Suprapubic skin (tissue), 4 donors: Measurements from ENCODE around the gene ADAMTS2. TPM values are rescaled to one million over a fixed set of nuclear protein-coding genes. Genes with fewer than 3 reads are reported as not detected.

Experiments used
- DNase-seq, 2 donors: peaks; one replicate each; pipeline ENCODE4 v3.0.0-alpha.2; 2019; ENCODE audit warnings: low spot score in 2 of 2
- H3K27ac ChIP-seq: fragments of 200-600 bp; sonication (generic); one replicate; pipeline ENCODE4 v1.5.1; 2019
- H3K27me3 ChIP-seq: fragments of 200-600 bp; sonication (generic); one replicate; pipeline ENCODE4 v1.5.1; 2019
- H3K36me3 ChIP-seq: fragments of 200-600 bp; sonication (generic); one replicate; pipeline ENCODE4 v1.5.1; 2019
- H3K4me1 ChIP-seq: fragments of 200-600 bp; sonication (generic); one replicate; pipeline ENCODE4 v1.5.1; 2019
- H3K4me3 ChIP-seq: fragments of 200-600 bp; sonication (generic); one replicate; pipeline ENCODE4 v1.5.1; 2019; ENCODE audit warnings: mild to moderate bottlenecking
- H3K9me3 ChIP-seq: fragments of 200-600 bp; sonication (generic); one replicate; pipeline ENCODE4 v1.5.1; 2019
- EP300 ChIP-seq: sonication (generic); formaldehyde crosslinking; IDR thresholded peaks from one replicate; pipeline ENCODE4 v1.6.1; 2017; ENCODE audit warnings: antibody characterized with exemption
- POLR2A ChIP-seq, 2 donors: fragments of 450-650 bp; IDR thresholded peaks; one replicate each; pipeline ENCODE4 v1.6.1; 2017; ENCODE audit warnings: antibody characterized with exemption in 2 of 2, mild to moderate bottlenecking in 2 of 2, moderate library complexity in 2 of 2
- POLR2AphosphoS5 ChIP-seq, 3 donors: sonication (generic); formaldehyde crosslinking; IDR thresholded peaks; one replicate each; pipeline ENCODE4 v1.6.1; 2017; ENCODE audit warnings: antibody characterized with exemption in 3 of 3
- WGBS: methylation state at CpG from one replicate; pipeline ENCODE4 v1.1.5; 2018; 5-methylcytosine and 5-hydroxymethylcytosine counted together
- total RNA-seq, 4 donors: library from RNA; depleted of rRNA; stranded (reverse); fragments of >200 nt; gene quantifications; one replicate each; pipeline ENCODE4 v1.1.0, GENCODE V29; 2016
- TF ChIP-seq, protein P1 (sequence below), 2 donors: fragments of 200-600 bp in 1 of 2; fragments of 450-650 bp in 1 of 2; sonication (generic) in 1 of 2; IDR thresholded peaks; one replicate each; pipeline ENCODE4 v1.5.1; 2016 to 2019; ENCODE audit warnings: antibody characterized with exemption in 2 of 2, mild to moderate bottlenecking in 1 of 2, moderate library complexity in 1 of 2

Gene ADAMTS2
- total RNA-seq, 4 donors from 2014 or later: 3.1 to 5.5 (median 4.3) TPM

GRCh38 chr5:179281694-179282093 is 63.6 kb downstream of the ADAMTS2 start:
- H3K27me3 ChIP-seq: no peaks in the 10 kb centered on the region
- H3K4me3 ChIP-seq: no peak overlapping the region
- peak in 1 of 2 donors; percentile 8 for DNase-seq
- no peak for TF ChIP-seq EP300
- TF ChIP-seq, protein P1, sequence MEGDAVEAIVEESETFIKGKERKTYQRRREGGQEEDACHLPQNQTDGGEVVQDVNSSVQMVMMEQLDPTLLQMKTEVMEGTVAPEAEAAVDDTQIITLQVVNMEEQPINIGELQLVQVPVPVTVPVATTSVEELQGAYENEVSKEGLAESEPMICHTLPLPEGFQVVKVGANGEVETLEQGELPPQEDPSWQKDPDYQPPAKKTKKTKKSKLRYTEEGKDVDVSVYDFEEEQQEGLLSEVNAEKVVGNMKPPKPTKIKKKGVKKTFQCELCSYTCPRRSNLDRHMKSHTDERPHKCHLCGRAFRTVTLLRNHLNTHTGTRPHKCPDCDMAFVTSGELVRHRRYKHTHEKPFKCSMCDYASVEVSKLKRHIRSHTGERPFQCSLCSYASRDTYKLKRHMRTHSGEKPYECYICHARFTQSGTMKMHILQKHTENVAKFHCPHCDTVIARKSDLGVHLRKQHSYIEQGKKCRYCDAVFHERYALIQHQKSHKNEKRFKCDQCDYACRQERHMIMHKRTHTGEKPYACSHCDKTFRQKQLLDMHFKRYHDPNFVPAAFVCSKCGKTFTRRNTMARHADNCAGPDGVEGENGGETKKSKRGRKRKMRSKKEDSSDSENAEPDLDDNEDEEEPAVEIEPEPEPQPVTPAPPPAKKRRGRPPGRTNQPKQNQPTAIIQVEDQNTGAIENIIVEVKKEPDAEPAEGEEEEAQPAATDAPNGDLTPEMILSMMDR (IDR thresholded peaks at IDR 0.05): no peak
- TF ChIP-seq POLR2AphosphoS5 (IDR thresholded peaks at IDR 0.05): no peak
- TF ChIP-seq POLR2A (IDR thresholded peaks at IDR 0.05): no peak
- H3K27ac ChIP-seq: no peak overlapping the region
- no peaks in the 10 kb centered on the region for H3K9me3 ChIP-seq
- H3K36me3 ChIP-seq: no peaks in the 10 kb centered on the region
- 100% methylated on average over 1 of the region's 1 CpG for WGBS
- H3K4me1 ChIP-seq: peaks cover 2% of the 10 kb centered on the region

- no peak overlapping the region for H3K27ac ChIP-seq
- H3K27me3 ChIP-seq: no peaks in the 10 kb centered on the region
- 93% methylated on average over 7 of the region's 8 CpGs for WGBS
- no peak overlapping the region for H3K4me3 ChIP-seq
- TF ChIP-seq POLR2AphosphoS5 (IDR thresholded peaks at IDR 0.05) (no peak), EP300 (no peak), POLR2A (IDR thresholded peaks at IDR 0.05) (no peak)
- TF ChIP-seq, protein P1 (IDR thresholded peaks at IDR 0.05): no peak
- H3K4me1 ChIP-seq: peaks cover 15% of the 10 kb centered on the region
- H3K9me3 ChIP-seq: no peaks in the 10 kb centered on the region
- no peaks in the 10 kb centered on the region for H3K36me3 ChIP-seq
- DNase-seq: no peak
Measured at GRCh38 chr5:179280095-179280490, 65.2 kb downstream of the ADAMTS2 start.

GRCh38 chr5:179279347-179280094 is 65.7 kb downstream of the ADAMTS2 start:
- H3K27me3 ChIP-seq: no peaks in the 10 kb centered on the region
- no peak for DNase-seq
- no peaks in the 10 kb centered on the region for H3K9me3 ChIP-seq
- TF ChIP-seq EP300: no peak
- no peak for TF ChIP-seq POLR2A (IDR thresholded peaks at IDR 0.05)
- TF ChIP-seq, protein P1 (IDR thresholded peaks at IDR 0.05): no peak
- TF ChIP-seq POLR2AphosphoS5 (IDR thresholded peaks at IDR 0.05): no peak
- H3K36me3 ChIP-seq: no peaks in the 10 kb centered on the region
- H3K27ac ChIP-seq: no peak overlapping the region
- no peak overlapping the region for H3K4me3 ChIP-seq
- 80% methylated on average over 12 of the region's 14 CpGs for WGBS
- H3K4me1 ChIP-seq: peaks cover 21% of the 10 kb centered on the region

DNA sequence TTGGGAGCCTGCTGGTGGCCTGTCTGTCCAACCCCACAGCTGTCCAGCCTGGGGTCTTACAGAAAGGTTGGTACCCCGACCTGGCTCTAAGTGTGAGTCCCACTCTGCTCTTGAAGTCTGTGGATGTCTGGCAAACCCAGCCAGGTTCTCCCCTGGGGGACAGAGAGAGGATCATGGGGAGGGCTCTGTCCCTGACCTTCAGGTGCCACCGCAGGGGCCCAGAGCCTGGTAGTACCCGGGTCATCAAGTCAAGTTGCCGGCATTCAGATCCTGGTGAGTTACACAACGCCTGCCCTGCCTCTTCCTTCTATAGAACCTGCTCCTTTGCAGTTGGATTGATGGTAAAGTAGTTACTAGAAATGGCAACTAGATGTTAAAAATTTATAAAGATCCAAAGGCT is 66.7 kb downstream of the ADAMTS2 start:
- Histone ChIP-seq H3K4me1 (peaks cover 21% of the 10 kb centered on the region), H3K36me3 (no peaks in the 10 kb centered on the region), H3K27me3 (no peaks in the 10 kb centered on the region), H3K27ac (no peak overlapping the region), H3K9me3 (no peaks in the 10 kb centered on the region), H3K4me3 (no peak overlapping the region)
- no peak for DNase-seq
- WGBS: 74% methylated on average over 2 of the region's 5 CpGs
- TF ChIP-seq EP300 (no peak), POLR2A (IDR thresholded peaks at IDR 0.05) (no peak)

DNA sequence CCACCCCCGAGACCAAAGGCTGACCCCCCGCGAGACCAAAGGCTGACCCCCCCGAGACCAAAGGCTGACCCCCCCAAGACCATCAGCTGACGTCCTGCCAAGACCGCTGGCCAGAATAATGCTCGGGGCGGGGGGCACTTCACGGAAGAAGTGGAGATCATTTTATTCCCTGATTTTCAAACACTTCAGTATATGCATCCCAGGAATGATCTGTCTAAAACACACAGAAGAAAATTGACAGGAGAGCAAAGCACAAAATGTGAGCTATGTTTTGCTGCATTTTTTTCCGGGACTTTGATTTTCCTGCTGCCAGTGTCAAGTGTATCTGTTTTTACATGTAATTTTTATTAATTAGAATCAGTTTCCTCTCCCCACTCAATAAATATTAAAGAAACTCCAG is 67.1 kb downstream of the ADAMTS2 start:
- WGBS: 63% methylated on average over 9 of the region's 10 CpGs
- no peak for TF ChIP-seq POLR2A (IDR thresholded peaks at IDR 0.05)
- TF ChIP-seq, protein P1 (IDR thresholded peaks at IDR 0.05): no peak
- no peak for TF ChIP-seq EP300
- no peak for TF ChIP-seq POLR2AphosphoS5 (IDR thresholded peaks at IDR 0.05)
- H3K9me3 ChIP-seq: no peaks in the 10 kb centered on the region
- H3K4me1 ChIP-seq: peaks cover 24% of the 10 kb centered on the region
- no peak overlapping the region for H3K4me3 ChIP-seq
- H3K27ac ChIP-seq: no peak overlapping the region
- H3K36me3 ChIP-seq: no peaks in the 10 kb centered on the region
- no peak for DNase-seq
- H3K27me3 ChIP-seq: no peaks in the 10 kb centered on the region
